Upper lobe of left lung (tissue), 6 donors: ENCODE measurements around the gene TGFBR3L. TPM values are rescaled to one million over a fixed set of nuclear protein-coding genes. Genes with fewer than 3 reads are reported as not detected.

Experiments
- ATAC-seq, 2 donors: fragments of 200-7000 bp; cut with Tn5 transposase; one replicate each; pipeline ENCODE4 v1.9.1; 2022; ENCODE audit warnings: mild to moderate bottlenecking in 2 of 2, moderate library complexity in 2 of 2; ENCODE audit not compliant: low FRiP score in 2 of 2
- DNase-seq, 2 donors: peaks; one replicate each; pipeline ENCODE4 v3.0.0-alpha.2; 2019 to 2020
- H3K27ac ChIP-seq, 4 donors: fragments of 200-600 bp; sonication (generic); one replicate each; pipeline ENCODE4 v1.5.1; 2016 to 2019
- H3K27me3 ChIP-seq, 4 donors: fragments of 200-600 bp; sonication (generic); one replicate each; pipeline ENCODE4 v1.5.1; 2017 to 2019
- H3K36me3 ChIP-seq, 4 donors: fragments of 200-600 bp; sonication (generic); one replicate each; pipeline ENCODE4 v1.5.1; 2016 to 2019
- H3K4me1 ChIP-seq, 4 donors: fragments of 200-600 bp; sonication (generic); one replicate each; pipeline ENCODE4 v1.5.1; 2018 to 2019
- H3K4me3 ChIP-seq, 4 donors: fragments of 200-600 bp; sonication (generic); one replicate each; pipeline ENCODE4 v1.5.1; 2017 to 2019; ENCODE audit warnings: mild to moderate bottlenecking in 2 of 4, moderate library complexity in 1 of 4
- H3K9me3 ChIP-seq, 4 donors: fragments of 200-600 bp; sonication (generic); one replicate each; pipeline ENCODE4 v1.5.1; 2018 to 2019
- EP300 ChIP-seq, 4 donors: sonication (generic); formaldehyde crosslinking; IDR thresholded peaks; one replicate each; pipeline ENCODE4 v1.5.1; 2017; ENCODE audit warnings: antibody characterized with exemption in 4 of 4, control low read depth in 2 of 4
- POLR2A ChIP-seq, 4 donors: fragments of 450-650 bp; IDR thresholded peaks; one replicate each; pipeline ENCODE4 v1.5.1; 2016 to 2017; ENCODE audit warnings: antibody characterized with exemption in 4 of 4, mild to moderate bottlenecking in 2 of 4
- POLR2AphosphoS5 ChIP-seq, 2 donors: sonication (generic); formaldehyde crosslinking; IDR thresholded peaks; one replicate each; pipeline ENCODE4 v1.5.1; 2017; ENCODE audit warnings: antibody characterized with exemption in 2 of 2
- WGBS, 2 donors: methylation state at CpG; one replicate each; pipeline ENCODE4 v1.1.5; 2017 to 2018; 5-methylcytosine and 5-hydroxymethylcytosine counted together
- total RNA-seq, 6 donors: library from RNA; depleted of rRNA in 4 of 6; stranded (reverse); fragments of >200 nt in 4 of 6; gene quantifications; one replicate each; pipeline versions ENCODE4 v1.1.0 to v1.2.1, GENCODE V29; 2016 to 2021
- TF ChIP-seq, protein P1 (sequence below), 6 experiments: fragments of 450-650 bp in 4 of 6; fragments of 200-600 bp in 2 of 6; sonication (generic) in 2 of 6; IDR thresholded peaks; one replicate each; pipeline ENCODE4 v1.5.1; 2016 to 2019; ENCODE audit warnings: antibody characterized with exemption in 6 of 6
- donor health status: DM: no; HTN: no; CAD: no; lungs with moderate emphysema.
- donor health status: DM: no; HTN: yes; CAD: no; lungs with severe emphysema.

The TGFBR3L gene
- total RNA-seq, 6 donors from 2014 or later = 0.37 to 1.1 TPM; not detected in 4

DNA sequence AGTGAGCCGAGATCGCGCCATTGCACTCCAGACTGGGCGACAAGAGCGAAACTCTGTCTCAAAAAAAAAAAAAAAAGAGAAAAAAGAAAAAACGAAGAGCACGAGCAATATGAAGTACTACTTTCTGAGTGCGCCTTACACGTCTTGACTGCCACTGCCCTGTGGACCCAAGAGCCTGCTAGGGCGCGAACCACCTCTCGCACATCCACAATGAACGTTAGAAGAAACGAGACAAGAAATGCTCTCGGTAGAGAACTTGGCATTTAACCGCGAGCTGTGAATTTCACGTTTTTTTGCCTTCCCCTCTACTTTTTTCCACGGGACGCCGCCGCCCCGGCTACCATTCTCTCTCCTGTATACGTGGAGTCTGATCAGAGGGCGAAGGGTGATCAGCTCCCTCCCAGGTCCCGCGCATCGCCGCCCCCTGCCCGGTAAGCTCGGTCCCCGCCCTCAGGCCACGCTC, 28.4 kb downstream of the TGFBR3L start:
- no peak for TF ChIP-seq POLR2AphosphoS5 (IDR thresholded peaks at IDR 0.05)
- TF ChIP-seq POLR2A (IDR thresholded peaks at IDR 0.05) = no peak
- TF ChIP-seq, protein P1, sequence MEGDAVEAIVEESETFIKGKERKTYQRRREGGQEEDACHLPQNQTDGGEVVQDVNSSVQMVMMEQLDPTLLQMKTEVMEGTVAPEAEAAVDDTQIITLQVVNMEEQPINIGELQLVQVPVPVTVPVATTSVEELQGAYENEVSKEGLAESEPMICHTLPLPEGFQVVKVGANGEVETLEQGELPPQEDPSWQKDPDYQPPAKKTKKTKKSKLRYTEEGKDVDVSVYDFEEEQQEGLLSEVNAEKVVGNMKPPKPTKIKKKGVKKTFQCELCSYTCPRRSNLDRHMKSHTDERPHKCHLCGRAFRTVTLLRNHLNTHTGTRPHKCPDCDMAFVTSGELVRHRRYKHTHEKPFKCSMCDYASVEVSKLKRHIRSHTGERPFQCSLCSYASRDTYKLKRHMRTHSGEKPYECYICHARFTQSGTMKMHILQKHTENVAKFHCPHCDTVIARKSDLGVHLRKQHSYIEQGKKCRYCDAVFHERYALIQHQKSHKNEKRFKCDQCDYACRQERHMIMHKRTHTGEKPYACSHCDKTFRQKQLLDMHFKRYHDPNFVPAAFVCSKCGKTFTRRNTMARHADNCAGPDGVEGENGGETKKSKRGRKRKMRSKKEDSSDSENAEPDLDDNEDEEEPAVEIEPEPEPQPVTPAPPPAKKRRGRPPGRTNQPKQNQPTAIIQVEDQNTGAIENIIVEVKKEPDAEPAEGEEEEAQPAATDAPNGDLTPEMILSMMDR (IDR thresholded peaks at IDR 0.05) = no peak
- no peak for TF ChIP-seq EP300 (IDR thresholded peaks at IDR 0.05)
- H3K27me3 ChIP-seq = no peaks in the 10 kb centered on the region
- no peaks in the 10 kb centered on the region for H3K9me3 ChIP-seq
- DNase-seq (no peak), ATAC-seq (peak; percentile 4 to 42)
- peaks cover 5 to 31% (median 14%) of the 10 kb centered on the region in 4 donors for H3K36me3 ChIP-seq
- H3K4me3 ChIP-seq = peak overlapping the region; percentile 66 to 81 (median 78)
- H3K4me1 ChIP-seq = peaks cover 8 to 29% (median 13%) of the 10 kb centered on the region in 4 donors
- 4 to 5% methylated on average over 32 to 33 of the region's 33 CpGs for WGBS, 2 donors
- H3K27ac ChIP-seq = peak overlapping the region; percentile 92 to 96 (median 95)

- Histone ChIP-seq H3K4me3 (peak within 1 kb of the TSS; percentile 66 to 81 (median 78)), H3K36me3 (peaks cover 5 to 26% (median 12%) of the 10 kb centered on the region in 4 donors), H3K27me3 (no peaks in the 10 kb centered on the region), H3K27ac (peak within 1 kb of the TSS; percentile 92 to 96 (median 95)), H3K9me3 (no peaks in the 10 kb centered on the region), H3K4me1 (peaks cover 8 to 29% (median 13%) of the 10 kb centered on the region in 4 donors)
- WGBS, 2 donors = 0 to 1% methylated on average over 8 to 34 of the region's 56 CpGs
- TF ChIP-seq POLR2AphosphoS5 (IDR thresholded peaks at IDR 0.05) (peak; percentile 79 to 83), POLR2A (IDR thresholded peaks at IDR 0.05) (peak in 3 of 4 donors; percentile 60 to 83 (median 77)), EP300 (IDR thresholded peaks at IDR 0.05) (no peak)
- TF ChIP-seq, protein P1 (IDR thresholded peaks at IDR 0.05) = peak in 1 of 6 experiments; percentile 75
- ATAC-seq (peak; percentile 99 to 100), DNase-seq (peak; percentile 98 to 99)
Observed at GRCh38 chr19:7943444-7944176, 29.0 kb downstream of the TGFBR3L start, which contains the start of gene TIMM44. TSS of gene TIMM44 (minus strand) at chr19:7943666. CDS start at chr19:7943651, 15 bp downstream.

DNA sequence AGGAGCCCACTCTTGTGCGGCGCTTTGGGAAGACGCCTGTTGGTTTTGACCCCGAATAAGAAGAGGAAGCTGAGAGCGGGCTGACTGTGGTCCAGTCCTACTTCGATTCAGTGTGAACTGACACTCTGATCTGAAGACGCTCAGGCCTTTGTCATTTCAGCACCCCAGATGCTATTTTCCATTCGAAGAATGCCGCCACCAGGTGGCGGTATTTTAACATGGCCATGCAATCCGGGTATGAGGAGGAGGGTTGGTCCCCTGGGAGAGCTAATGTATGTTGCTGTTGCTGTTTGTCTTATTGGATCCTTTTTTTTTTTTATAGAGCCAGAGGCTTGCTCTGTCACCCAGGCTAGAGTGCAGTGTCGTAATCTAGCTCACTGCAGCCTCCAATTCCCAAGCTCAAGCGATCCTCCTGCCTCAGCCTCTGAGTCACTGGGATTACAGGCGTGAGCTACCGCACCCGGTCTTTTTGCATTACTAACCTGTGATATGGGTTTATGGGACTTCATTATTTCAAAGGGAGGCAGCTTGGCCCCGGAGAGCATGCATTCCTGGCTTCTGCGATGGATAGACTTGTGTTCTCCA, 29.6 kb downstream of the TGFBR3L start:
- Histone ChIP-seq H3K9me3 (no peaks in the 10 kb centered on the region), H3K27ac (peak overlapping the region; percentile 54 to 96 (median 93)), H3K4me3 (peak overlapping the region; percentile 29 to 81 (median 71)), H3K27me3 (no peaks in the 10 kb centered on the region), H3K36me3 (peaks cover 5 to 19% (median 12%) of the 10 kb centered on the region in 4 donors), H3K4me1 (peaks cover 8 to 29% (median 11%) of the 10 kb centered on the region in 4 donors)
- TF ChIP-seq, protein P1 (IDR thresholded peaks at IDR 0.05) = peak; percentile 71 to 85 (median 80)
- no peak for TF ChIP-seq POLR2AphosphoS5 (IDR thresholded peaks at IDR 0.05)
- TF ChIP-seq EP300 (IDR thresholded peaks at IDR 0.05) = no peak
- TF ChIP-seq POLR2A (IDR thresholded peaks at IDR 0.05) = no peak
- DNase-seq (peak in 1 of 2 donors; percentile 84), ATAC-seq (peak; percentile 82)
- 27 to 31% methylated on average over 16 to 18 of the region's 18 CpGs for WGBS, 2 donors

- Histone ChIP-seq H3K4me3 (no peak overlapping the region), H3K27ac (no peak overlapping the region), H3K4me1 (peaks cover 0 to 11% (median under 1%) of the 10 kb centered on the region in 4 donors), H3K36me3 (no peaks in the 10 kb centered on the region), H3K27me3 (no peaks in the 10 kb centered on the region), H3K9me3 (no peaks in the 10 kb centered on the region)
- ATAC-seq = no peak
- WGBS, 2 donors = 96 to 97% methylated on average over 3 to 4 of the region's 4 CpGs
- TF ChIP-seq, protein P1 (IDR thresholded peaks at IDR 0.05) = no peak
- TF ChIP-seq EP300 (IDR thresholded peaks at IDR 0.05) (no peak), POLR2AphosphoS5 (IDR thresholded peaks at IDR 0.05) (no peak), POLR2A (IDR thresholded peaks at IDR 0.05) (no peak)
- no peak for DNase-seq
Observed at GRCh38 chr19:7947939-7948338, 33.3 kb downstream of the TGFBR3L start.
